SK-N-SH treated with all-trans-retinoic acid at 6 μM for 48 hours (cell line): ENCODE measurements around the gene ANKRD12.

Experiments used
- ARNTL ChIP-seq: fragments of 450-650 bp; formaldehyde crosslinking; IDR thresholded peaks from 2 replicates; pipeline ENCODE4 v1.5.0; 2020; ENCODE audit warnings: low read depth, mild to moderate bottlenecking, moderate library complexity, borderline replicate concordance
- ZNF70 ChIP-seq: fragments of 450-650 bp; formaldehyde crosslinking; IDR thresholded peaks from 2 replicates; pipeline ENCODE4 v1.5.0; 2020; ENCODE audit warnings: mild to moderate bottlenecking, moderate library complexity

DNA sequence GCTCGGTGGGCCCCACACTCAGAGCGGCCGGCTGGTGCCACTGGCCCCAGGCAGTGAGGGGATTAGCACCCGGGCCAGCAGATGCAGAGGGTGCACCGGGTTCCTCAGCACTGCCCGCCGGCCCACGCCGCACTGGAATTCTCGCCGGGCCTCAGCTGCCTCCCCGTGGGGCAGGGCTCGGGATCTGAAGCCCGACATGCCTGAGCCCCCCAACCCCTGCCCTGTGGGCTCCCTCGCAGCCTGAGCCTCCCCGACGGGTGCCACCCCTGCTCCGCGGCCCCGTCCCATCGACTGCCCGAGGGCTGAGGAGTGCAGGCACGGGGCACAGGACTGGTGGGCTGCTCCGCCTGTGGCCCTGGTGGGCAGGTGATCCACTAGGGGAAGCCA is 160.4 kb downstream of the ANKRD12 start:
- no peak for TF ChIP-seq ARNTL
- no peak for TF ChIP-seq ZNF70 (CRISPR knock-in tag)
